Effector memory CD8-positive, alpha-beta T cell (primary cell): ENCODE data around the gene RFNG.
A peak's percentile ranks its signal among the peaks of the same experiment; 100 is the strongest.

Experiments
- ATAC-seq: fragments of 150-1000 bp; cut with Tn5 transposase; replicated peaks from 2 replicates; pipeline ENCODE4 v1.10.0; 2021; ENCODE audit warnings: mild to moderate bottlenecking, moderate library complexity
- DNase-seq, 3 experiments: peaks; one replicate each; pipeline ENCODE4 v3.0.0; 2021
- H3K27ac Mint-ChIP-seq, 2 donors: one replicate each; pipeline ENCODE4 v1.8.0; 2022; ENCODE audit warnings: mild to moderate bottlenecking in 2 of 2, mixed read lengths in 2 of 2, moderate library complexity in 2 of 2
- H3K27me3 Mint-ChIP-seq, 2 donors: one replicate each; pipeline ENCODE4 v1.8.0; 2022; ENCODE audit warnings: mixed read lengths in 2 of 2
- H3K36me3 Mint-ChIP-seq: one replicate; pipeline ENCODE4 v1.8.0; 2022; ENCODE audit warnings: mild to moderate bottlenecking, moderate library complexity, mixed read lengths; ENCODE audit not compliant: insufficient read depth
- H3K4me1 Mint-ChIP-seq, 2 donors: one replicate each; pipeline ENCODE4 v1.8.0; 2022; ENCODE audit warnings: low read depth in 2 of 2, mixed read lengths in 2 of 2
- H3K4me3 Mint-ChIP-seq, 2 donors: one replicate each; pipeline ENCODE4 v1.8.0; 2022; ENCODE audit warnings: mild to moderate bottlenecking in 2 of 2, mixed read lengths in 2 of 2, moderate library complexity in 2 of 2
- H3K9me3 Mint-ChIP-seq, 2 donors: one replicate each; pipeline ENCODE4 v1.8.0; 2022; ENCODE audit warnings: mixed read lengths in 2 of 2

Gene RFNG

DNA sequence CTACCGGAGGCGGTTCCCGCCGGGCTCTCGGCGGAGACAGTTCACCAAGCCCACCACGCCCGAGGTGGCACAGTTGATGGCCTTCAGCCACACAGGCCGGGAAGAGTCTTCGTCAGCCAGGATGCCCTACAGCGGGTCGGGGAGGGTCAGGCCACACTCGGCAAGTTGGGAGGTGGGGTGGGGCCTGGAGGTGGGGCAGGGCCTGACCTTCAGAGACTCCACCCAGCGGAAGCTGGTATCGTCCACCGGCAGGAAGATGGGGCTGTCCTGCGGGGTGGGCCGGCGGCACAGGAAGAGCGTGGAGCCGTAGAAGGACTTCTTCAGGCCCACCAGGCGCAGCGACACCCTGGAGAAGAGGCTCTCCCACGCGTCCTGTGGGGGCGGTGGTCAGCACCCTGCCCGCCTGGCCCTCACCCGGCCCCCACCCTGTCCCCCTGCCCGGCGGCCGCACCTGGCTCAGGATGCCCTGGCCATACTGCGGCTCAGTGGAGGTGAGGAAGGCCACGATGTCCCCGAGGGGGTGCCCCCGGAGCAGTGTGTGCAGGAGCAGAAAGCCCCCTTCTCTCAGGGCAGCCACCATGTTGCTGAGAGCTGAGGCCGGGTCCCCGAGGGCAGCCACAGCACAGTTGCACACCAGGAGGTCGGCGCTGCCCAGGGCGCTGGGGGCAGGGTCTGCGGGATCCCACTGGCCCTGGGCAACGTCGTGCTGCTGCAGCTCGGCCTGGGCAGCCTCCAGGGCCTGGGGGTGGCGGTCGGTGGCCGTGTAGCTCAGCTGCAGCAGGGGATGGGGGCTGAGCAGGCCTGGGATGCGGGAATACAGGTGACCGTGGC, 33.6 kb upstream of the RFNG start:
- DNase-seq = no peak
- Mint-ChIP-seq H3K36me3 (peaks cover 30% of the 10 kb centered on the region), H3K4me1 (no peaks in the 10 kb centered on the region), H3K9me3 (no peaks in the 10 kb centered on the region), H3K27me3 (no peaks in the 10 kb centered on the region), H3K27ac (no peak overlapping the region), H3K4me3 (no peak overlapping the region)
- ATAC-seq = no peak

DNA sequence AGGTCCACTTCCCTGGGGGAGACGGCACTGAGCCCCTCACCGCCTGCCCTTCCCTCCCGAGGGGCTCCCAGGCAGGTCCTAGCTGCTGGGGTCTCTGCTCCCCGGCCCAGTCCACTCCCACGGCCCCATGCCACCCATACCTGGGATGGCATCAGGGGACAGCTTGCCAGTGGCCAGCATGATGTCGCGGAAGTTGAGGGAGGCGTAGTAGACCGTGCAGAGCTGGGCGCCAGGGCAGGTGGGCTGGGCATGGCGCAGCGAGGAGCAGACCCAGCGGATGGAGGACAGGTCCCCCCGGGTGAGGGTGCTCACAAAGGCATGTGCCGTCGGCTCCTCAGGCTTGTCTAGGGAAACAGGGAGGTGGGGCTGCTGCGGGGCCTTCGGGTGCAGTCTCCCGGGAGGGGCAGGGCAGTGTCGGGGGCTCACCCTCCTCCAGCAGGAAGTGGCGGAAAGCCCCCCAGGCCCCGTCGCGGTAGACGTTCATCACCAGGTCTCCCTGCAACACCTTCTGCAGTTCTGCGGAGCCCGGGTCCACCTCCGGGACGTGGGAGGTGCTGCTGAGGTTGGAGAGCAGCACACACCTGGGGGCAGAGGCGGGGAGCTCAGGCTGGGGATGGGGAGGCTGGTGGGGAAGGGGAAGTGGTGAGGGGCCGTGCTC, 32.9 kb upstream of the RFNG start:
- Mint-ChIP-seq H3K9me3 (no peaks in the 10 kb centered on the region), H3K27ac (no peak overlapping the region), H3K27me3 (no peaks in the 10 kb centered on the region), H3K4me3 (no peak overlapping the region), H3K36me3 (peaks cover 30% of the 10 kb centered on the region), H3K4me1 (no peaks in the 10 kb centered on the region)
- no peak for ATAC-seq
- no peak for DNase-seq

DNA sequence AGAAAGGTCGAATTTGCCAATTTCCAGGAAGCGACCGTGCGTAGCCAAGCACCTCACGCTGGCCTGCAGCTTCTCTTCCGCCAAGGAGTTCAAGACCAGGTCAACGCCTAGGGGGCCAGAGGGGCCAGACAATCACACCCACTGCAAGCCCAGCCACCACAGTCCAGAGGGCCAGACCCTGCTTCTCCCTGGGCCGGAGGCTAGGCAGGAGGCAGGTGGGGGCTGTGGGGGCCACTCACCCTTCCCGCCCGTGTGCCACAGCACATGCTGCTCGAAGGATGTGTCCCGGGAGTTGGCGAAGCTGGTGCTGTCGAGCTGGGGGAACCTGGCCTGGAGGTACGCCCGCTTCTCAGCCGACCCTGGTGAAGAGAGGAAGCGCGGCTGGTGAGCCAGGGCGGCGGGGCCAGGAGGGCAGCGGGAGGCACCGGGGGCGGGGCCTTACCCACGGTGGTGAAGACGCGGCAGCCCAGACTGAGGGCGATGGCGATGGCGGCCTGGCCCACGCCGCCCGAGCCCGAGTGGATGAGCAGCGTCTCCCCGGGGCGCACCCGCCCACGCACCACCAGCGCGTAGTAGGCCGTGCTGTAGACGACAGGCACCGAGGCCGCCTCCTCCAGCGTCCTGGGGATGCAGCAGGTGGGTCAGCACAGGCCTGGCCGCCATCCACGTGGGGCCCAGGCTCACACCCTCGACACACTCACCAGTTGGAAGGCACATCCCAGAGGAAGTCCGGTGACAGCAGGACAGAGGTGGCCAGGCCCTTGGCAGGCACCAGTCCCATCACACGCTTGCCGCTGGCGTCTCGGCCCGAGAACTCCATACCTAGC, 32.1 kb upstream of the RFNG start:
- Mint-ChIP-seq H3K4me3 (no peak overlapping the region), H3K27ac (no peak overlapping the region), H3K36me3 (peaks cover 34% of the 10 kb centered on the region), H3K9me3 (no peaks in the 10 kb centered on the region), H3K27me3 (no peaks in the 10 kb centered on the region), H3K4me1 (no peaks in the 10 kb centered on the region)
- ATAC-seq (no peak), DNase-seq (no peak)

DNA sequence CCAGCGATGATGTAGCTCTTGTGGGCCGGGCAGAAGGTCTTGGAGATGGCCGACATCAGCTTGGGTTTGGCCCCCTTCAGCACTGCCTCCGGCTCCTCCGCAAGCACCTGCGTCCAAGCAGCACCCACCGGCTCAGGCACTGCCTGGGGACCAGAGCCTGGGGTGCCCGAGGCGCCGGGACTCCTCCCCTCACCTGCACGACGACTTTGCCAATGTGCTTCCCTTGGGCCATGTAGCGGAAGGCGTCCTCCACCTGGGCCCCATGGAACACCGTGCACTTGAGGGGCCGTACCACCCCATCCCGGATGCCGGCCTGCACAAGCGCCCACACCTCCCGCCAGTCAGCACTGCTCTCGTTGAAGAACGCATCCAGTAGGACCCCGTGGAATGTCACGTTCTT, 31.4 kb upstream of the RFNG start:
- Mint-ChIP-seq H3K9me3 (no peaks in the 10 kb centered on the region), H3K4me1 (no peaks in the 10 kb centered on the region), H3K4me3 (no peak overlapping the region), H3K27ac (no peak overlapping the region), H3K36me3 (peaks cover 31% of the 10 kb centered on the region), H3K27me3 (no peaks in the 10 kb centered on the region)
- ATAC-seq (no peak), DNase-seq (no peak)

DNA sequence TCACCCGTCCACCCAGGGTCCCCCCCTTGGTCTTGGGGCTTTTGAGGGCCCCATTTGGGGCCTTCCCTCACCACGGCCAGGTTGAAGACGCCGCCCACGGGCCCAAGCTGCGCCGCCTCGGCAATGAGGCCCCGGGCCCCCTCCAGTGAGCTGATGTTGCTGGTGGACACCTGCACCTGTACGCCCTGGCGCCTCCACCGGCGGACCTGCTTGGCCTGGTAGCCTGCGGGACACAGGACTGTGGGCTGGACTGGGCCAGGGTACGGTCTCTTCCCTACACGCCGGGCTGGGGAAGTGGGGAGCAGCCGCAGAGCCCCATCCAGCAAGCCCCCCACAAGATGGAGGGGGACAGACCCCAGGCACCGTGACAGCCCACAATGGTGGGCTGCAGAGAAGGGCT, 30.8 kb upstream of the RFNG start:
- Mint-ChIP-seq H3K4me1 (no peaks in the 10 kb centered on the region), H3K9me3 (no peaks in the 10 kb centered on the region), H3K27ac (no peak overlapping the region), H3K36me3 (peaks cover 31% of the 10 kb centered on the region), H3K27me3 (no peaks in the 10 kb centered on the region), H3K4me3 (no peak overlapping the region)
- ATAC-seq (no peak), DNase-seq (no peak)

DNA sequence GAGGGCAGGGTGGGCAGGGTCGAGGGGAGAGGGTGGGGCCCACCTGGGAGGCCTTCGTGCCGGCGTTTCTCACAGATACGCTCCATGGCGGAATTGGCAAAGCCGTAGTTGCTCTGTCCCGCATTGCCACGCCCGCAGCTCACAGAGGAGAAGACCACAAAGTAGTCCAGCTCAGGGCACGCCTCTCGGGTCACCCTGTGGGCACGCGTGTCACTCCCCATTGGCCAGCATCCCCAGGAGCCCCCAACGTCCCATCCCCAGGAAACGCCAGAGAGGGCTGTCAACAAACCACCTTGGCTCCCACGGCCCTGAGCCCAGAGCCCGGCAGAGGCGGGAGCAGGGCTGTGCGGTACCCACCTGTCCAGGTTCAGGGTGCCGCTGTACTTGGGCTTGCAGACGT, 30.4 kb upstream of the RFNG start:
- Mint-ChIP-seq H3K4me3 (no peak overlapping the region), H3K27ac (no peak overlapping the region), H3K9me3 (no peaks in the 10 kb centered on the region), H3K36me3 (peaks cover 31% of the 10 kb centered on the region), H3K27me3 (no peaks in the 10 kb centered on the region), H3K4me1 (no peaks in the 10 kb centered on the region)
- no peak for DNase-seq
- ATAC-seq = no peak

DNA sequence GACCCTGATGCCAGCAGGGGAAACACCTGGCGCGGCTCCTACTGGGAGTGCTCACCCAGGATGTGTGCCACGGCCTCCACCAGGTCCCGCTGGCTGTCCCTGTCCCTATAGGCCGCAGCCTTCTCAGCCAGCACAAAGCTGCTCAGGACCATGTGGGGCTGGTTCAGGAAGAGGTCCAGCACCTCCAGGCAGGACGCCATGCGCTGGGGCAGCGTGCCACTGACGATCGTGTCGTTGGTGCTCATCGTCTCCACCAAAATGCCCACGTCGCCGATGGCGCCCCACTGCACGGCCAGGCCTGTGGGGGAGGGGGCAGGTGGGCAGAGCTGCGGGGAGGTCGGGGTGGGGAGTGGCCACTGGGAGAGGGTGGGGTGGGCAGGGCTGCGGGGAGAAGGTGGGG, 29.9 kb upstream of the RFNG start:
- H3K4me1 Mint-ChIP-seq = no peaks in the 10 kb centered on the region
- DNase-seq (no peak), ATAC-seq (no peak)
- H3K27me3 Mint-ChIP-seq = no peaks in the 10 kb centered on the region
- H3K27ac Mint-ChIP-seq = no peak overlapping the region
- H3K36me3 Mint-ChIP-seq = peaks cover 30% of the 10 kb centered on the region
- no peak overlapping the region for H3K4me3 Mint-ChIP-seq
- no peaks in the 10 kb centered on the region for H3K9me3 Mint-ChIP-seq

DNA sequence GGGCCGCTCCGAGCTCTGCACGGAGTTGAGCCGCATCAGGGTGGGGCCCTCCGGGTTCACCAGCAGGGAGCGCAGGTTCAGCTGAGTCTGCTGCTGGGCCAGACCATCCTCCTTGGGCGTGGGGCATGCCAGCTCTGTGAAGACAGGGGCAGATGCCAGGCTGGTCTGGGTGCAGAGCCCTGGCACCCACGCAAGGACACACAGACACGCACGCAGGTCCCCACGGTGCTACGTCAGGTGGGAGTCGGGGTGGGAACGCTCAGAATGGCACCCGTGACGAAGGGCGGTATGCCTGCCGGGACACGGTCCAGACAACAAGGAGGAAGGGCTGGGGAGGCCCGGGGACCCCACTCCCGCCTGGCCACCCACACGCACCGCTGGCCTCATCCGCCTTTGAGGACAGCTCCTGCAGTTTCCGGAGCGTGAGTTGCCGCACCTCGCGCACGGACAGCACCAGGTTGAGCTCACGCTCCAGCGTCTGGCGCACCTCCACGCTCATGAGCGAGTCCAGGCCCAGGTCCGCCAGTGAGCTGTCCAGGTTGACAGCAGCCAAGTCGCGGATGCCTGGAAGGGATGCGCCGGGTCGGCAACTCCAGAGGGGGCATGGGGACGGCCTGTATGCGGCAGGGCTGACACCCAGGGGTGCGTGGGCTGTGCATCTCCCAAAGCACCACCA, 29.3 kb upstream of the RFNG start:
- Mint-ChIP-seq H3K4me3 (no peak overlapping the region), H3K4me1 (no peaks in the 10 kb centered on the region), H3K36me3 (peaks cover 28% of the 10 kb centered on the region), H3K9me3 (no peaks in the 10 kb centered on the region), H3K27me3 (no peaks in the 10 kb centered on the region), H3K27ac (no peak overlapping the region)
- no peak for ATAC-seq
- no peak for DNase-seq

DNA sequence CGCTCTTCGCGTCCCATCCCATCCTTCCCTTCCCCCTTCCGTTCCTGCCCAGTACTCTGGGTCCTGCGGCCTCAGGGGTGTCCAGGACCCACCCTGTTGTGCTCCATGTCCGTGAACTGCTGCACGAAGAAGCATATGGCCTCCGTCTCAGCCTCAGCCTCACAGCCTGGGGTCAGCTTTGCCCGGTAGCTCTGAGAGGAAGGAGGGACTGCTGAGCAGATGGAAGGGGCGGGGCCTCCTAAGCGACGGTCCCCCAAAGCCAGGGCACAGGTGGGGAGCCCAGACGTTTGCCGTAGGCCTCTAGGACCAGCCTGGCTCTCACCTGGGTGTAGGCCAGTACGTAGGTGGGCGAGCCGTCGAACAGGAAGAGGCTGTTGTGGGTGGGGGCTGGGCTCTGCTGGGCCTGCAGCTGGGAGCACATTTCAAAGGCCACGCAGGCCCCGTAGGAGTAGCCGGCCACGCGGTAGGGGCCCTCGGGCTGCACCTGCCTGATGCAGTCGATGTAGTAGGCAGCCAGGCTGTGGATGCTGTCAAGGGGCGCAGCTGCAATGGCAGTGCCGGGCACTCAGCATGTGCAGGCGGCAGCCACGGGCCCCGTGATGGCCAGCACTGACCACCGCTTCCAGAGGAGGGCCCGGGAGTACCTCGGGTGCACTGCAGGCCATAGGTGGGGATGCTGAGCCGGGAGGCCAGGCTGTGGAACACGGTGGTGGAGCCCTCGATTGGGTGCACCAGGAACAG, 28.6 kb upstream of the RFNG start:
- Mint-ChIP-seq H3K36me3 (peaks cover 30% of the 10 kb centered on the region), H3K4me1 (no peaks in the 10 kb centered on the region), H3K4me3 (no peak overlapping the region), H3K27ac (no peak overlapping the region), H3K9me3 (no peaks in the 10 kb centered on the region), H3K27me3 (no peaks in the 10 kb centered on the region)
- DNase-seq = no peak
- ATAC-seq = no peak

DNA sequence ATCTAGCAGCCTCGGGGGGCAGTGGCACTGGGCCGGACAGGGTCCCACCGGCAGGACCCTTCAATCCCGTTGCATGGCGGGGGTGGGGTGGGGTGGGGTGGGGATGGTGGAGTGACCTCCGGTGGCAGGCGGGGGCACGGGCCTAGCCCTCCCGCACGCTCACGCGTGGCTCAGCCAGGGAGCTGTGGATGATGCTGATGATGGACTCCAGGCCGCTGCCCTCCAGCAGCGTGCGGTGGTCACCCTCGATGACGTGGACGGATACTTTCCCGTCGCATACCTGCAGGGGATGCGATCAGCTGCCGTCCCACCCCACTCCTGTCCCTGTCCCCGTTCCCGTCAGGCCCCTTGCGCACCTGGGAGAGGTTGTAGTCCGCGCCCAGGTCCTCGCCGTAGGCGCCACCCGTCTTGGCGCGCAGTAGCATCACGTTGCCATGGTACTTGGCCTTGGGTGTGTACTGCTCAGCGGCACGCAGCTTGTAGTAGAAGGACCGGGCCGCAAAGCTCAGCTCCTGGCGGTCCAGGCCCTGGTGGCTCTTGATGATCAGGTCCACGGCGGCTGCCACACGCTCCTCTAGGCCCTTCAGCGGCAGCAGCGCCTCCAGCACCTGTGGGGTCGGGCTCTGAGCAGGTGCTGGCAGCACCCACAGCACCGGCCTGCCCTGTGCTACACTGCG, 27.5 kb upstream of the RFNG start:
- peaks cover 30% of the 10 kb centered on the region for H3K36me3 Mint-ChIP-seq
- no peak overlapping the region for H3K4me3 Mint-ChIP-seq
- no peaks in the 10 kb centered on the region for H3K27me3 Mint-ChIP-seq

DNA sequence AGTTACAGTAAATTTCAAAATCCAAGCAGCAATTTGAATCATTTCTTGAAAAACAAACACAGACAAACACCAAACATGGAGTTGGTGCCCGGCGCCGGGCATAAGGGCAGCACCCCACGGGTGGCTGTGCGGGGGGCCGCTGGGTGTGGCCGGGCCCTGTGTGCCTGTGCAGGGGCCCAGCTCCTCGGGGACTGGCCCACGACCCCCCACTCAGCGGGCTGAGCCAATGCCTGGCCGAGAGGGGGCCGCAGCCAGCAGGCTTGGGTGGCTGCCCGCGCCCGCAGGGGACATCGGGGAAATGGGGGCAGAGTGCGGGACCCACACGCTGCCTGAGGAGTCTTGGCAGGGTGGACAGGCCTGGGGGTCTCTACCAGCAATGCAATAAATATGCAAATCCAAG, 26.8 kb upstream of the RFNG start:
- Mint-ChIP-seq H3K4me1 (no peaks in the 10 kb centered on the region), H3K36me3 (peaks cover 26% of the 10 kb centered on the region)

More for the DNA sequence above, 27.5 kb upstream of the RFNG start:
- DNase-seq = no peak
- Mint-ChIP-seq H3K27ac (no peak overlapping the region), H3K9me3 (no peaks in the 10 kb centered on the region), H3K4me1 (no peaks in the 10 kb centered on the region)
- peak; percentile 20 for ATAC-seq

DNA sequence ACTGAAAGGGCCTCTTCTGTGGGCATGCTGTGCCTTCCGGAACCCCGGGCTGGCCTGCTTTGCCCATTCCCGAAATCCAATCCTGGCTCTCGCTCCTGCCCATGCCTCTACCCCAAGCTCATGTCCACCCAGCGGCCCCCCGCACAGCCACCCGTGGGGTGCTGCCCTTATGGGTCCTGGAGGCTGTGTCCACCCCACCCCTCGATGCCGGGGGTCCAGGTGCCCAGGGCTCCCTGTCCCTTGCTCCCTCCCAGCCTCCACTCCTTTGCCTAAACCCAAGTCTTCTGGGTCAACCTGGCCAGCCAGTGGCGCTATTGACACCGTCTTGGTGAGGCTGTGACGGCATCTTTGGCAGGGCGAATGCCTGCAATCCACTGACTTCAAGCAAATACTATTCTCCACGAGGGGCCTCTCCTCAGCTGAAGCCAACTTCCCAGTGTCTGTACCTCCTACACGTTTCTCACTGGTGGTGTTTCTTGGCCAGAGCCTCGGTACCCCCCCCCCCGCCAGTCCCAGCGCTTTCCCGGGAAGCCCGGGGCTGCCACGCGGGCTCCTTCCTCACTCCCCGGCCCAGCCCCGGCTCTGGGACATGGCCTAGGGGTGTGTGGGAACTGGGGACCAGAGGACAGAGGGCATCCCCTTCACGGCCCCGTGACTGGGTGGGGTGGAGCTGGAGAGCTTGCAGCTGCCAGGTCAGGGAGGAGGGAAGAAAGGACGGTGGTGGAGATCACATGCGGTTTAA, 26.2 kb upstream of the RFNG start:
- peaks cover 22% of the 10 kb centered on the region for H3K36me3 Mint-ChIP-seq
- no peak overlapping the region for H3K4me3 Mint-ChIP-seq
- H3K27me3 Mint-ChIP-seq = no peaks in the 10 kb centered on the region
- ATAC-seq (no peak), DNase-seq (no peak)
- no peaks in the 10 kb centered on the region for H3K9me3 Mint-ChIP-seq
- no peak overlapping the region for H3K27ac Mint-ChIP-seq
- no peaks in the 10 kb centered on the region for H3K4me1 Mint-ChIP-seq

More for the DNA sequence above, 26.8 kb upstream of the RFNG start:
- ATAC-seq (no peak), DNase-seq (no peak)
- H3K4me3 Mint-ChIP-seq = no peak overlapping the region
- no peaks in the 10 kb centered on the region for H3K27me3 Mint-ChIP-seq
- H3K27ac Mint-ChIP-seq = no peak overlapping the region
- H3K9me3 Mint-ChIP-seq = no peaks in the 10 kb centered on the region
